Aorta (tissue), 5 donors: Measurements from ENCODE around the gene MCEE. TPM values are rescaled to one million over a fixed set of nuclear protein-coding genes. Genes with fewer than 3 reads are reported as not detected.

ENCODE experiments used
- ATAC-seq: fragments of 200-7000 bp; cut with Tn5 transposase; one replicate; pipeline ENCODE4 v1.9.1; 2022; ENCODE audit warnings: moderate library complexity; ENCODE audit not compliant: low FRiP score
- DNase-seq, 2 donors: peaks; one replicate each; pipeline ENCODE4 v3.0.0-alpha.2; 2020
- H3K27ac ChIP-seq, 2 donors: one replicate each; pipeline ENCODE4 v1.5.1; 2013; ENCODE audit warnings: low read length in 2 of 2, mild to moderate bottlenecking in 2 of 2, moderate library complexity in 2 of 2, control low read depth in 1 of 2, inconsistent platforms in 1 of 2, low read depth in 1 of 2
- H3K27me3 ChIP-seq, 2 donors: one replicate each; pipeline ENCODE4 v1.6.1; 2013; ENCODE audit warnings: control low read depth in 1 of 2, low read length in 1 of 2, mild to moderate bottlenecking in 1 of 2, moderate library complexity in 1 of 2; ENCODE audit not compliant: insufficient read depth in 2 of 2, control insufficient read depth in 1 of 2
- H3K36me3 ChIP-seq, 2 donors: one replicate each; pipeline ENCODE4 v1.6.1; 2013; ENCODE audit warnings: control low read depth in 1 of 2, low read length in 1 of 2, mild to moderate bottlenecking in 1 of 2; ENCODE audit not compliant: insufficient read depth in 2 of 2, control insufficient read depth in 1 of 2
- H3K4me1 ChIP-seq, 2 donors: one replicate each; pipeline ENCODE4 v1.6.1; 2013; ENCODE audit warnings: low read length in 2 of 2, control low read depth in 1 of 2, mild to moderate bottlenecking in 1 of 2, moderate library complexity in 1 of 2; ENCODE audit not compliant: insufficient read depth in 2 of 2, control insufficient read depth in 1 of 2
- H3K4me3 ChIP-seq, 2 donors: one replicate each; pipeline ENCODE4 v1.5.1; 2013; ENCODE audit warnings: low read length in 2 of 2, control low read depth in 1 of 2, mild to moderate bottlenecking in 1 of 2
- H3K9me3 ChIP-seq: one replicate; pipeline ENCODE4 v1.6.1; 2013; ENCODE audit warnings: mild to moderate bottlenecking, low read length; ENCODE audit not compliant: control insufficient read depth
- WGBS, 2 donors: extraction: QIAGEN DNeasy Blood & Tissue Kit; methylation state at CpG; one replicate each; pipeline ENCODE4 v1.1.7; 2013; 5-methylcytosine and 5-hydroxymethylcytosine counted together
- intact Hi-C, 2 donors: fragments of 100-400 bp; cut with DNase I; formaldehyde crosslinking; loops; one replicate each; pipeline versions ENCODE4 v1.14.2 to v1.15.0; 2022
- polyA plus RNA-seq, 2 donors: library from polyadenylated mRNA; stranded (reverse); fragments of 200-250 nt; gene quantifications; one replicate each; pipeline ENCODE4 v1.2.3, GENCODE V29; 2013
- total RNA-seq, 2 donors: library from RNA; stranded (reverse); fragmentation: NEBNext Ultra II Directional; extraction: Animal tissue kit (Norgen Biotek cat#: 25700); gene quantifications; one replicate each; pipeline ENCODE4 v1.2.1, GENCODE V29; 2021
- donor health status: healthy with polysubstance abuse.
- donor health status: Bipolar disorder and iron deficiency.
- donor health status: DM: no; HTN: no; CAD: no.
- donor health status: DM: no; HTN: no; CAD: no.
- donor health status: DM: yes; HTN: yes; CAD: no.

The MCEE gene
- total and polyA plus RNA-seq, 4 donors: 16.4 to 32.1 (median 27.9) TPM

GRCh38 chr2:71069376-71069775 is 60.7 kb downstream of the MCEE start:
- Histone ChIP-seq H3K27ac (no peak overlapping the region), H3K36me3 (no peaks in the 10 kb centered on the region), H3K9me3 (no peaks in the 10 kb centered on the region), H3K4me3 (peak overlapping the region; percentile 30 to 56), H3K27me3 (no peaks in the 10 kb centered on the region), H3K4me1 (no peaks in the 10 kb centered on the region)
- no peak for ATAC-seq
- no peak for DNase-seq
- intact Hi-C loops: loop anchor here in 1 of 2 donors (2.0 to 5.0 kb wide), 2 partner anchors 59 to 72 kb away; no protein-coding TSS in a partner anchor
- WGBS, 2 donors: 31 to 34% methylated on average over 5 of the region's 5 CpGs

- WGBS, 2 donors: 0% methylated on average over 59 to 66 of the region's 66 CpGs
- peak within 1 kb of the TSS in 1 of 2 donors; percentile 79 for H3K27ac ChIP-seq
- ATAC-seq (peak; percentile 97), DNase-seq (peak; percentile 98)
- no peaks in the 10 kb centered on the region for H3K9me3 ChIP-seq
- intact Hi-C loops: loop anchor here (1.0 to 5.0 kb wide), 3 partner anchors 60 to 71 kb away; no protein-coding TSS in a partner anchor
- H3K4me1 ChIP-seq: no peaks in the 10 kb centered on the region
- H3K27me3 ChIP-seq: no peaks in the 10 kb centered on the region
- H3K36me3 ChIP-seq: no peaks in the 10 kb centered on the region
- peak within 1 kb of the TSS; percentile 39 to 56 for H3K4me3 ChIP-seq
These were observed 61.6 kb downstream of the MCEE start, which contains the start of gene NAGK for GRCh38 chr2:71068218-71069035. Gene NAGK (plus strand): TSS chr2:71068648. CDS start chr2:71068684, 36 bp downstream.

GRCh38 chr2:71067567-71068217 is 62.3 kb downstream of the MCEE start:
- intact Hi-C loops: loop anchor here (1.0 to 5.0 kb wide), 3 partner anchors 61 to 70 kb away; no protein-coding TSS in a partner anchor
- ATAC-seq: no peak
- DNase-seq: no peak

GRCh38 chr2:71066856-71067255 is 63.2 kb downstream of the MCEE start:
- ATAC-seq (no peak), DNase-seq (no peak)
- Histone ChIP-seq H3K27ac (no peak overlapping the region), H3K9me3 (no peaks in the 10 kb centered on the region), H3K4me1 (no peaks in the 10 kb centered on the region), H3K4me3 (no peak overlapping the region), H3K36me3 (no peaks in the 10 kb centered on the region), H3K27me3 (no peaks in the 10 kb centered on the region)
- WGBS, 2 donors: 80 to 85% methylated on average over 3 of the region's 3 CpGs
- intact Hi-C loops: loop anchor here in 1 of 2 donors (5.0 kb wide), 1 partner anchor 70 kb away; no protein-coding TSS in a partner anchor

More at GRCh38 chr2:71067567-71068217, 62.3 kb downstream of the MCEE start:
- peak overlapping the region; percentile 39 to 56 for H3K4me3 ChIP-seq
- no peaks in the 10 kb centered on the region for H3K27me3 ChIP-seq
- WGBS, 2 donors: 4% methylated on average over 24 to 26 of the region's 26 CpGs
- H3K27ac ChIP-seq: peak overlapping the region in 1 of 2 donors; percentile 79
- H3K9me3 ChIP-seq: no peaks in the 10 kb centered on the region
- H3K36me3 ChIP-seq: no peaks in the 10 kb centered on the region
- no peaks in the 10 kb centered on the region for H3K4me1 ChIP-seq

- Histone ChIP-seq H3K4me3 (no peak overlapping the region), H3K27ac (no peak overlapping the region), H3K4me1 (no peaks in the 10 kb centered on the region), H3K36me3 (no peaks in the 10 kb centered on the region), H3K27me3 (no peaks in the 10 kb centered on the region), H3K9me3 (no peaks in the 10 kb centered on the region)
- no peak for DNase-seq
- intact Hi-C loops: loop anchor here in 1 of 2 donors (5.0 kb wide), 1 partner anchor 68 kb away; no protein-coding TSS in a partner anchor
- WGBS, 2 donors: 66 to 70% methylated on average over 7 of the region's 7 CpGs
- ATAC-seq: no peak
These were observed 65.0 kb downstream of the MCEE start for GRCh38 chr2:71064754-71065621.

GRCh38 chr2:71064110-71064611 is 65.9 kb downstream of the MCEE start:
- no peaks in the 10 kb centered on the region for H3K36me3 ChIP-seq
- no peaks in the 10 kb centered on the region for H3K9me3 ChIP-seq
- H3K4me3 ChIP-seq: no peak overlapping the region
- H3K27me3 ChIP-seq: no peaks in the 10 kb centered on the region
- intact Hi-C loops: no loop called here
- no peak overlapping the region for H3K27ac ChIP-seq
- 66 to 67% methylated on average over 9 of the region's 9 CpGs for WGBS, 2 donors
- DNase-seq: no peak
- H3K4me1 ChIP-seq: no peaks in the 10 kb centered on the region
- ATAC-seq: no peak

GRCh38 chr2:71063216-71063615 is 66.8 kb downstream of the MCEE start:
- ATAC-seq (no peak), DNase-seq (no peak)
- Histone ChIP-seq H3K27ac (no peak overlapping the region), H3K9me3 (no peaks in the 10 kb centered on the region), H3K36me3 (no peaks in the 10 kb centered on the region), H3K4me1 (no peaks in the 10 kb centered on the region), H3K27me3 (no peaks in the 10 kb centered on the region), H3K4me3 (no peak overlapping the region)
- WGBS, 2 donors: 56 to 73% methylated on average over 1 of the region's 1 CpG
- intact Hi-C loops: no loop called here

GRCh38 chr2:71060871-71061270 is 69.2 kb downstream of the MCEE start:
- DNase-seq (no peak), ATAC-seq (no peak)
- intact Hi-C loops: no loop called here
- Histone ChIP-seq H3K27ac (no peak overlapping the region), H3K27me3 (no peaks in the 10 kb centered on the region), H3K9me3 (no peaks in the 10 kb centered on the region), H3K36me3 (no peaks in the 10 kb centered on the region), H3K4me3 (no peak overlapping the region), H3K4me1 (no peaks in the 10 kb centered on the region)
- 33 to 44% methylated on average over 3 of the region's 3 CpGs for WGBS, 2 donors
